Activated CD8-positive, alpha-beta memory T cell treated with anti-CD3 and anti-CD28 coated beads for 4 hours (primary cell): ENCODE measurements around the gene ZEB2.

ENCODE experiments used
- DNase-seq, 2 donors: peaks; one replicate each; pipeline ENCODE4 v3.0.0-alpha.2; 2020; ENCODE audit warnings: low read depth in 2 of 2

Gene ZEB2

GRCh38 chr2:144421606-144422510 lies 98.1 kb downstream of the ZEB2 start:
- no peak for DNase-seq

- DNase-seq, result no peak
These were observed 100.7 kb downstream of the ZEB2 start for GRCh38 chr2:144419218-144419617.

- no peak for DNase-seq
These were observed 104.5 kb downstream of the ZEB2 start for GRCh38 chr2:144415386-144415785.

- no peak for DNase-seq
These were observed 105.5 kb downstream of the ZEB2 start for GRCh38 chr2:144414324-144414845.

GRCh38 chr2:144412709-144413108 lies 107.2 kb downstream of the ZEB2 start:
- no peak for DNase-seq

GRCh38 chr2:144411473-144411872 lies 108.4 kb downstream of the ZEB2 start:
- DNase-seq, result no peak

- DNase-seq, result no peak
These were observed 110.7 kb downstream of the ZEB2 start for GRCh38 chr2:144409241-144409640.

- DNase-seq, result no peak
These were observed 112.7 kb downstream of the ZEB2 start for GRCh38 chr2:144407262-144407661.

GRCh38 chr2:144405982-144406788 lies 113.7 kb downstream of the ZEB2 start:
- DNase-seq, result no peak

GRCh38 chr2:144405321-144405720 lies 114.6 kb downstream of the ZEB2 start:
- no peak for DNase-seq

GRCh38 chr2:144404586-144405314 lies 115.2 kb downstream of the ZEB2 start:
- DNase-seq, result no peak

GRCh38 chr2:144403933-144404332 lies 116.0 kb downstream of the ZEB2 start:
- DNase-seq, result no peak

GRCh38 chr2:144402251-144402650 lies 117.7 kb downstream of the ZEB2 start:
- no peak for DNase-seq

- DNase-seq, result no peak
These were observed 118.9 kb downstream of the ZEB2 start for GRCh38 chr2:144401036-144401435.

GRCh38 chr2:144396318-144396717 lies 123.6 kb downstream of the ZEB2 start:
- no peak for DNase-seq

GRCh38 chr2:144390424-144391020 lies 129.4 kb downstream of the ZEB2 start:
- no peak for DNase-seq

- DNase-seq, result no peak
These were observed 130.0 kb downstream of the ZEB2 start for GRCh38 chr2:144389930-144390311.

- no peak for DNase-seq
These were observed 130.6 kb downstream of the ZEB2 start for GRCh38 chr2:144389151-144389929.

- DNase-seq, result no peak
These were observed 134.5 kb downstream of the ZEB2 start for GRCh38 chr2:144385381-144385780.

GRCh38 chr2:144383571-144384100 lies 136.3 kb downstream of the ZEB2 start:
- DNase-seq, result no peak
